ENCODE data around the gene TAF15. TPM values are rescaled to one million over a fixed set of nuclear protein-coding genes. Genes with fewer than 3 reads are reported as not detected.

TAF15 gene
- total and polyA plus RNA-seq, 2 donors (not counting 1 experiment from before 2014, with no cell fraction given): 51.0 to 246 TPM

- POLR2A ChIA-PET: interaction anchor here (1.0 to 2.8 kb wide), 6 partner anchors 8 to 230 kb away, joined by 3 to 33 read pairs (median 6); partner anchors contain the start of genes MMP28 and PEX12
- Histone ChIP-seq H4K20me1 (ENCODE audit: control insufficient read depth, insufficient read depth, low read length, poor library complexity, severe bottlenecking) (peaks cover 35% of the 10 kb centered on the region), H3K4me2 (replicated peaks; ENCODE audit: low read depth, low read length, poor library complexity, severe bottlenecking) (peak overlapping the region; percentile 85), H3K79me2 (ENCODE audit: control insufficient read depth, insufficient read depth, low read length) (peaks cover 41% of the 10 kb centered on the region), H3K4me3 (ENCODE audit: control extremely low read depth in 1 of 5, extremely low read depth in 1 of 5, insufficient read depth in 1 of 5, low read depth in 2 of 5, low read length in 4 of 5) (peak overlapping the region; percentile 71 to 92 (median 90)), H3K4me1 (ENCODE audit: control insufficient read depth in 2 of 2, insufficient read depth in 2 of 2, low read length in 2 of 2) (peaks cover 29 to 34% of the 10 kb centered on the region in 2 donors), H3K27me3 (replicated peaks in 1 of 4; ENCODE audit: control extremely low read depth in 1 of 4, control insufficient read depth in 3 of 4, insufficient read depth in 4 of 4, low read length in 3 of 4) (no peaks in the 10 kb centered on the region), H3K9me3 (ENCODE audit: control extremely low read depth in 1 of 3, control insufficient read depth in 2 of 3, insufficient read depth in 1 of 3, low read length in 2 of 3) (no peaks in the 10 kb centered on the region), H2AFZ (ENCODE audit: insufficient read depth, low read depth, low read length, poor library complexity, severe bottlenecking) (peak overlapping the region; percentile 60), H3K36me3 (replicated peaks in 1 of 2; ENCODE audit: control extremely low read depth in 1 of 2, control insufficient read depth in 1 of 2, extremely low read depth in 1 of 2, insufficient read depth in 2 of 2, low read length in 1 of 2) (no peaks in the 10 kb centered on the region), H3K27ac (ENCODE audit: low read length in 2 of 2) (peak overlapping the region; percentile 74 to 93), H3K9ac (ENCODE audit: low read length) (peak overlapping the region; percentile 97)
- no peaks in the 10 kb centered on the region for H3K9me3 Mint-ChIP-seq (ENCODE audit: insufficient read depth)
- peaks cover 42% of the 10 kb centered on the region for H3K4me1 Mint-ChIP-seq
- CTCF ChIA-PET: interaction anchor here (0.7 to 8.7 kb wide), 13 partner anchors 9 to 1141 kb away, joined by 3 to 349 read pairs (median 5); partner anchors contain the start of genes AATF and C17orf50
- ATAC-seq (ENCODE audit: low read depth) (no peak), DNase-seq (no peak)
- no peaks in the 10 kb centered on the region for H3K27me3 Mint-ChIP-seq
- intact Hi-C loops (cut with micrococcal nuclease): loop anchor here (10.0 kb wide), 1 partner anchor 194 kb away; no protein-coding TSS in a partner anchor
- peak overlapping the region; percentile 97 for H3K27ac Mint-ChIP-seq
- TF ChIP-seq EZH2 (IDR thresholded peaks at IDR 0.05; ENCODE audit: borderline replicate concordance, insufficient read depth, low read depth, low read length, poor library complexity, severe bottlenecking) (no peak), CTCF (IDR thresholded peaks at IDR 0.05) (no peak)
- 37% methylated on average over 16 of the region's 19 CpGs for WGBS (ENCODE audit: insufficient coverage)
- peak overlapping the region; percentile 92 for H3K4me3 Mint-ChIP-seq
Measured at GRCh38 chr17:35808240-35808961, 883 bp upstream of the TAF15 start.

All from B cell (primary cell).